SK-N-SH (cell line): ENCODE results near the gene IL17RC. TPM values are rescaled to one million over a fixed set of nuclear protein-coding genes. Genes with fewer than 3 reads are reported as not detected.
A peak's percentile ranks its signal among the peaks of the same experiment; 100 is the strongest.

ENCODE experiments used
- CTCF ChIA-PET: fragments of 300-600, 350-600 bp; formaldehyde crosslinking; extraction: SDS; loops from one replicate; lab custom pipeline; 2021; lab: Yijun Ruan, JAX
- POLR2A ChIA-PET: fragments of 350-600 bp; sonication (Branson Sonifier 250); formaldehyde crosslinking; extraction: SDS; loops from one replicate; lab custom pipeline; 2020; ENCODE audit warnings: antibody characterized with exemption, inconsistent platforms; lab: Yijun Ruan, JAX
- DNase-seq: peaks from one replicate; pipeline ENCODE4 v3.0.0; 2012
- H2AFZ ChIP-seq: fragments of 200-600 bp; sonication (generic); 2 replicates; pipeline ENCODE4 v1.8.1; 2016; ENCODE audit warnings: antibody characterized with exemption, mild to moderate bottlenecking, low read depth
- H3F3A ChIP-seq: fragments of 200-600 bp; sonication (generic); replicated peaks from 2 replicates; pipeline ENCODE3; 2016; ENCODE audit warnings: antibody characterized with exemption, mild to moderate bottlenecking; ENCODE audit not compliant: insufficient read depth
- H3K27ac ChIP-seq, 2 experiments: fragments of 200-500 bp in 1 of 2; fragments of 200-600 bp in 1 of 2; sonication (Bioruptor generic) in 1 of 2; sonication (generic), shearing (Covaris generic) in 1 of 2; 2 replicates each; pipeline versions ENCODE4 v1.5.1 to v1.6.1; 2014 to 2016; ENCODE audit warnings: low read depth in 2 of 2, inconsistent platforms in 1 of 2, low read length in 1 of 2, mild to moderate bottlenecking in 1 of 2, mixed read lengths in 1 of 2
- H3K27me3 ChIP-seq: fragments of 200-600 bp; sonication (generic), shearing (Covaris generic); 2 replicates; pipeline ENCODE4 v1.6.1; 2016; ENCODE audit warnings: mixed run types; ENCODE audit not compliant: insufficient read depth
- H3K36me3 ChIP-seq, 2 experiments: fragments of 200-500 bp in 1 of 2; fragments of 200-600 bp in 1 of 2; sonication (Bioruptor generic) in 1 of 2; sonication (generic) in 1 of 2; replicated peaks in 1 of 2; 2 replicates each; pipeline versions ENCODE3 to v1.5.1; 2014 to 2016; ENCODE audit warnings: low read length in 1 of 2, mild to moderate bottlenecking in 1 of 2; ENCODE audit not compliant: insufficient read depth in 2 of 2, control insufficient read depth in 1 of 2
- H3K4me1 ChIP-seq, 2 experiments: fragments of 200-500 bp in 1 of 2; fragments of 200-600 bp in 1 of 2; sonication (Bioruptor generic) in 1 of 2; sonication (generic), shearing (Covaris generic) in 1 of 2; 2 replicates each; pipeline versions ENCODE4 v1.5.1 to v1.6.1; 2014 to 2016; ENCODE audit warnings: low read depth in 1 of 2, low read length in 1 of 2, mixed run types in 1 of 2; ENCODE audit not compliant: insufficient read depth in 2 of 2, control insufficient read depth in 1 of 2
- H3K4me2 ChIP-seq: fragments of 200-600 bp; sonication (generic), shearing (Covaris generic); 2 replicates; pipeline ENCODE4 v1.6.1; 2017; ENCODE audit warnings: mixed run types
- H3K4me3 ChIP-seq, 2 experiments: fragments of 200-500 bp in 1 of 2; fragments of 200-600 bp in 1 of 2; sonication (Bioruptor generic) in 1 of 2; sonication (generic), shearing (Covaris generic) in 1 of 2; 2 replicates each; pipeline versions ENCODE4 v1.5.1 to v1.8.1; 2014 to 2016; ENCODE audit warnings: low read depth in 2 of 2, inconsistent platforms in 1 of 2, low read length in 1 of 2, mild to moderate bottlenecking in 1 of 2, mixed read lengths in 1 of 2, moderate library complexity in 1 of 2
- H3K79me2 ChIP-seq: fragments of 200-600 bp; sonication (generic); 2 replicates; pipeline ENCODE4 v1.8.1; 2017; ENCODE audit warnings: mild to moderate bottlenecking; ENCODE audit not compliant: insufficient read depth
- H3K9ac ChIP-seq: fragments of 200-600 bp; sonication (generic); 2 replicates; pipeline ENCODE4 v1.6.1; 2017; ENCODE audit warnings: mixed run types
- H3K9me2 ChIP-seq: fragments of 200-600 bp; sonication (generic); 2 replicates; pipeline ENCODE4 v1.6.1; 2017; ENCODE audit warnings: mixed run types
- H3K9me3 ChIP-seq: fragments of 200-600 bp; sonication (generic); 2 replicates; pipeline ENCODE4 v1.6.1; 2017; ENCODE audit warnings: mixed run types, mild to moderate bottlenecking, moderate library complexity
- H4K20me1 ChIP-seq: fragments of 200-600 bp; sonication (generic); 2 replicates; pipeline ENCODE4 v1.6.1; 2017; ENCODE audit warnings: mild to moderate bottlenecking, mixed run types; ENCODE audit not compliant: insufficient read depth
- CHD2 ChIP-seq: fragments of 150-350 bp; IDR thresholded peaks from 2 replicates; pipeline ENCODE4 v1.6.1; 2018; ENCODE audit warnings: low read length; ENCODE audit not compliant: partially characterized antibody
- CTCF ChIP-seq: fragments of 200-600 bp; sonication (generic); IDR thresholded peaks from 2 replicates; pipeline ENCODE4 v1.6.1; 2017; ENCODE audit warnings: antibody characterized with exemption, mild to moderate bottlenecking, moderate library complexity
- ELF1 ChIP-seq: IDR thresholded peaks from 2 replicates; pipeline ENCODE4 v1.4.0; 2012
- EP300 ChIP-seq, 2 experiments: IDR thresholded peaks; 2 replicates each; pipeline versions ENCODE4 v1.4.0 to v1.6.1; 2012; ENCODE audit warnings: borderline replicate concordance in 1 of 2, low read depth in 1 of 2, low read length in 1 of 2
- FOXJ3 ChIP-seq: sonication (generic); formaldehyde crosslinking; IDR thresholded peaks from 2 replicates; pipeline ENCODE4 v1.5.1; 2020; ENCODE audit warnings: mild to moderate bottlenecking, missing genetic modification reagents
- FOXM1 ChIP-seq: IDR thresholded peaks from 2 replicates; pipeline ENCODE4 v1.4.0; 2012; ENCODE audit warnings: low read depth, mild to moderate bottlenecking
- GABPA ChIP-seq: IDR thresholded peaks from 2 replicates; pipeline ENCODE4 v1.4.0; 2012; ENCODE audit warnings: low read depth, mild to moderate bottlenecking
- GATA2 ChIP-seq: sonication (generic); formaldehyde crosslinking; IDR thresholded peaks from 2 replicates; pipeline ENCODE4 v1.5.0; 2020; ENCODE audit warnings: mild to moderate bottlenecking, missing genetic modification reagents
- JUND ChIP-seq: IDR thresholded peaks from 2 replicates; pipeline ENCODE4 v1.4.0; 2012
- MAX ChIP-seq: IDR thresholded peaks from 2 replicates; pipeline ENCODE4 v1.4.0; 2012; ENCODE audit warnings: low read depth
- MEF2A ChIP-seq: IDR thresholded peaks from 2 replicates; pipeline ENCODE4 v1.4.0; 2012; ENCODE audit warnings: low read depth, borderline replicate concordance
- MXI1 ChIP-seq: IDR thresholded peaks from 2 replicates; pipeline ENCODE4 v1.6.1; 2012; ENCODE audit warnings: mild to moderate bottlenecking, low read depth, low read length, improper control_type of control experiment
- NFIC ChIP-seq: IDR thresholded peaks from 2 replicates; pipeline ENCODE4 v1.4.0; 2012; ENCODE audit warnings: borderline replicate concordance
- NRF1 ChIP-seq: IDR thresholded peaks from 2 replicates; pipeline ENCODE4 v1.6.1; 2012; ENCODE audit warnings: low read depth, mild to moderate bottlenecking, low read length
- PBX3 ChIP-seq: IDR thresholded peaks from 2 replicates; pipeline ENCODE4; 2012
- POLR2AphosphoS5 ChIP-seq: IDR thresholded peaks from 2 replicates; pipeline ENCODE4 v1.6.1; 2012; ENCODE audit warnings: low read depth, low read length
- RAD21 ChIP-seq: IDR thresholded peaks from 2 replicates; pipeline ENCODE4 v1.6.1; 2012; ENCODE audit warnings: mild to moderate bottlenecking, low read length
- RCOR1 ChIP-seq: fragments of 150-350 bp; IDR thresholded peaks from 2 replicates; pipeline ENCODE4 v1.6.1; 2017; ENCODE audit warnings: antibody characterized with exemption, low read length
- RFX5 ChIP-seq: IDR thresholded peaks from 2 replicates; pipeline ENCODE4 v1.6.1; 2012; ENCODE audit warnings: mild to moderate bottlenecking, improper control_type of control experiment, low read length
- SIN3A ChIP-seq: IDR thresholded peaks from 2 replicates; pipeline ENCODE4 v1.6.1; 2012; ENCODE audit warnings: low read depth, mild to moderate bottlenecking, low read length, moderate library complexity, borderline replicate concordance
- SMC3 ChIP-seq: IDR thresholded peaks from 2 replicates; pipeline ENCODE4 v1.6.1; 2012; ENCODE audit warnings: low read depth, low read length, improper control_type of control experiment
- TAF1 ChIP-seq: IDR thresholded peaks from 2 replicates; pipeline ENCODE4 v1.6.1; 2012; ENCODE audit warnings: low read depth, mild to moderate bottlenecking, low read length, moderate library complexity, borderline replicate concordance
- TCF12 ChIP-seq: IDR thresholded peaks from 2 replicates; pipeline ENCODE4 v1.4.0; 2012
- USF1 ChIP-seq: IDR thresholded peaks from 2 replicates; pipeline ENCODE4 v1.4.0; 2012; ENCODE audit warnings: low read depth, borderline replicate concordance
- USF2 ChIP-seq: fragments of 150-350 bp; IDR thresholded peaks from 2 replicates; pipeline ENCODE4 v1.6.1; 2017; ENCODE audit warnings: antibody characterized with exemption, low read length, low read depth, borderline replicate concordance
- ZBTB33 ChIP-seq: IDR thresholded peaks from 2 replicates; pipeline ENCODE4 v1.4.0; 2012; ENCODE audit warnings: low read depth, borderline replicate concordance
- WGBS: methylation state at CpG from one replicate; pipeline ENCODE4 v1.1.6; 2017; ENCODE audit warnings: low lambda C conversion rate; 5-methylcytosine and 5-hydroxymethylcytosine counted together
- polyA plus RNA-seq, 3 experiments: library from polyadenylated mRNA; depleted of rRNA; stranded (reverse); fragments of >200 nt; gene quantifications; 2 replicates each; pipeline ENCODE4 v1.2.3, GENCODE V29; 2012

The IL17RC gene
- polyA plus RNA-seq, 1 of the 3 experiments (the other 2 are of a cell fraction): 17.3 TPM

GRCh38 chr3:9932843-9933560, 16.1 kb downstream of the IL17RC start:
- peaks cover 20% of the 10 kb centered on the region; the same call in 1 of the 2 replicates for H3K79me2 ChIP-seq
- H3K4me1 ChIP-seq: peaks cover 12 to 19% of the 10 kb centered on the region in 2 experiments
- H3K4me3 ChIP-seq: peak overlapping the region; percentile 75 to 83
- peaks cover 9 to 19% of the 10 kb centered on the region in 2 experiments for H3K36me3 ChIP-seq
- no peaks in the 10 kb centered on the region for H4K20me1 ChIP-seq
- peak overlapping the region; percentile 92 for H3K4me2 ChIP-seq
- H3K27me3 ChIP-seq: no peaks in the 10 kb centered on the region
- no peaks in the 10 kb centered on the region for H3K9me3 ChIP-seq
- peak overlapping the region; percentile 88 to 91 for H3K27ac ChIP-seq
- 2% methylated on average over 10 of the region's 77 CpGs for WGBS
- peak overlapping the region; percentile 83 for H3K9ac ChIP-seq
- DNase-seq: peak; percentile 92
- peak overlapping the region; percentile 93; the same call in 1 of the 2 replicates for H2AFZ ChIP-seq
- H3K9me2 ChIP-seq: no peaks in the 10 kb centered on the region
- ChIA-PET POLR2A (interaction anchor here (0.6 to 3.8 kb wide), 20 partner anchors 10 to 426 kb away, joined by 3 to 58 read pairs (median 4); partner anchors contain the start of genes ARPC4, BRK1, EMC3 and FANCD2), CTCF (interaction anchor here (0.6 to 5.5 kb wide), 30 partner anchors 9 to 806 kb away, joined by 3 to 38 read pairs (median 4); partner anchors contain the start of genes ARPC4, CIDEC, EMC3 and FANCD2)
- H3F3A ChIP-seq: peaks cover 9% of the 10 kb centered on the region
- TF ChIP-seq TAF1: no peak
- no peak for TF ChIP-seq GATA2
- TF ChIP-seq CHD2: peak; percentile 69
- TF ChIP-seq NRF1: no peak
- TF ChIP-seq RAD21: peak; percentile 65
- TF ChIP-seq GABPA: no peak
- peak; percentile 32 for TF ChIP-seq TCF12
- no peak for TF ChIP-seq FOXJ3
- no peak for TF ChIP-seq POLR2AphosphoS5
- no peak for TF ChIP-seq ELF1
- TF ChIP-seq NFIC: peak; percentile 71
- TF ChIP-seq USF1: no peak
- no peak; the same call in 1 of the 2 replicates for TF ChIP-seq USF2
- TF ChIP-seq SMC3: peak; percentile 55
- peak; percentile 72 for TF ChIP-seq CTCF
- no peak for TF ChIP-seq RFX5
- TF ChIP-seq PBX3: no peak
- TF ChIP-seq EP300 (IDR thresholded peaks at IDR 0.05; ENCODE audit: borderline replicate concordance in 1 of 2, low read depth in 1 of 2, low read length in 1 of 2): no peak
- TF ChIP-seq ZBTB33: no peak
- TF ChIP-seq MXI1: peak; percentile 74
- TF ChIP-seq SIN3A: no peak
- no peak for TF ChIP-seq FOXM1
- TF ChIP-seq MAX: peak; percentile 71; the same call in 1 of the 2 replicates
- TF ChIP-seq JUND: no peak
- no peak for TF ChIP-seq MEF2A
- peak; percentile 32; the same call in 1 of the 2 replicates for TF ChIP-seq RCOR1
